ENCODE measurements around the gene MUC6.

Gene MUC6

DNA sequence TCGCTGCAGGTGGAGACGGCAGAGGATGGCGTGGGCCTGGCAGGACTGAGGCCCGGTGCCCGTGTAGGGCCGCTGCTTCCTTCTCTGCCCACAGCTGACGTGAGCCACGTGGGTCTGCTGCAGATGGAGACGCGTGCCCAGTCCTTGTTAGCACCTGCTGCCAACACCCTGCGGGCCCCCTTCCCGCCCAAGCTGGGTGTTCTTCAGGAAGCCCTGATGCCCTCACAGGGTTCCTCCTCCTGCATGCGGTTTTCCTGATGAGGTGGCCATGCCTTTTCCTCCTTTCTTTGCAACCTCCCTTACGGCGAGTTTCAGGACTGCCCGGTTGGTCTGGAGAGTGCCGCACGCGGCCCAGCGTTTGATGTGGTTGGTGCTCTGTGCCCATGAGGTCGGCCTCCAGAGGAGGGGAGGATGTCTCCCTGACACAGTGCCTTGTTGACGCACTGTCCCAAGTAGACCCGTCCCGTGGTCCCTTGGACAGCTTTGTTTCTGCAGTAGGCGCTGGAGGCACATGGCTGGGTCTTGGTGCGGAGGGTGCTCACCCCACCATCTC is 66.1 kb downstream of the MUC6 start:
- H3K4me3 ChIP-seq (ENCODE audit: low read depth, low read length), result no peak overlapping the region
- TF ChIP-seq, protein P1, sequence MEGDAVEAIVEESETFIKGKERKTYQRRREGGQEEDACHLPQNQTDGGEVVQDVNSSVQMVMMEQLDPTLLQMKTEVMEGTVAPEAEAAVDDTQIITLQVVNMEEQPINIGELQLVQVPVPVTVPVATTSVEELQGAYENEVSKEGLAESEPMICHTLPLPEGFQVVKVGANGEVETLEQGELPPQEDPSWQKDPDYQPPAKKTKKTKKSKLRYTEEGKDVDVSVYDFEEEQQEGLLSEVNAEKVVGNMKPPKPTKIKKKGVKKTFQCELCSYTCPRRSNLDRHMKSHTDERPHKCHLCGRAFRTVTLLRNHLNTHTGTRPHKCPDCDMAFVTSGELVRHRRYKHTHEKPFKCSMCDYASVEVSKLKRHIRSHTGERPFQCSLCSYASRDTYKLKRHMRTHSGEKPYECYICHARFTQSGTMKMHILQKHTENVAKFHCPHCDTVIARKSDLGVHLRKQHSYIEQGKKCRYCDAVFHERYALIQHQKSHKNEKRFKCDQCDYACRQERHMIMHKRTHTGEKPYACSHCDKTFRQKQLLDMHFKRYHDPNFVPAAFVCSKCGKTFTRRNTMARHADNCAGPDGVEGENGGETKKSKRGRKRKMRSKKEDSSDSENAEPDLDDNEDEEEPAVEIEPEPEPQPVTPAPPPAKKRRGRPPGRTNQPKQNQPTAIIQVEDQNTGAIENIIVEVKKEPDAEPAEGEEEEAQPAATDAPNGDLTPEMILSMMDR (IDR thresholded peaks at IDR 0.05; ENCODE audit: borderline replicate concordance, insufficient read depth, low read depth, low read length), result no peak

DNA sequence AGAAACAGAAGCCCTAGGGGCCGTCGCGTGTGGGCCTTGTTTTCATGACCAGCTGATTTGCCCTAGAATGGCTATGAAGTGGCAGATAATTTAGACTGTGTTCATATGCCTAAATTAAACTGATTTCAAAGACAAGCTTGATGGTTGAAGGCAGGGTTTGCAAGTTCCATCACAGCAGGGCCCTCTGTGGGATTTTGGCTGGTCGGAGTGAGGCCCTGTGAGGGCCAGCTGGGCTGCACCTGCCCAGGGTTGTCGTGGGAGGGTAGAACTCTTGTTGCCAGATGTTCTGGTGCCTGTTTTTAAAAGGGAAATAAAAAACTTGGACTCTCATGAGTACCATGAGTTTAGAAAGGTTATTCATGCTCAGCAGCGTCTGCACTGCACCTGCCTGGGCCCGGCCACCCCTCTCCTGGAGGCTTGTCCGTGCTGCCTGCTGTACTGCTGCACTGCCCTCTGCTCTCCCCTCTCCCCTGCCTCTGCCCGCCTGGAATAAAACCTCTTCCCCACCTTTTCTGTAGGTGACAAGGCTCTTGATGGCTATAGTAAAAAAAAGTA is 66.8 kb downstream of the MUC6 start:
- TF ChIP-seq, protein P1 (IDR thresholded peaks at IDR 0.05; ENCODE audit: borderline replicate concordance, insufficient read depth, low read depth, low read length), result no peak
- no peak overlapping the region for H3K4me3 ChIP-seq (ENCODE audit: low read depth, low read length)

DNA sequence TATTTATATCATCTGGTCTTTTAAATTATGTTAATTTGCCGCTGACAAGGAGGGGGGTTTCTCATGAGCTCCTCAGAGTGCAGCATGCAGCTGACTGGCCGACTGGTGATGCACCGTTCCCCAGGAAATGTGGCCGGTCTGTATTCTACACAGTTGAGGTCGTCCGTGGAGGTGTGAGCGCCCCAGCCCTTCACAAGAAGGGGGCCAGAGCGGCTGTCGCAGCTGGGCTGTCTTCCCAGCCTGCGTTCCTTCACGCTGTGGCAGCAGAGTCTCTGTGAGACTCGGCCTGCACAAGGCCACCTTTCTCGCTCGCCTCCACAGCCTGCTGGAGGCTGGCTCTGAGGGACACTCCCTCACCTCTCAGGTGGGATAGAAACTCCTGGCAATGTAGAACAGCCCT is 67.7 kb downstream of the MUC6 start:
- TF ChIP-seq, protein P1 (IDR thresholded peaks at IDR 0.05; ENCODE audit: borderline replicate concordance, insufficient read depth, low read depth, low read length), result no peak
- no peak overlapping the region for H3K4me3 ChIP-seq (ENCODE audit: low read depth, low read length)

DNA sequence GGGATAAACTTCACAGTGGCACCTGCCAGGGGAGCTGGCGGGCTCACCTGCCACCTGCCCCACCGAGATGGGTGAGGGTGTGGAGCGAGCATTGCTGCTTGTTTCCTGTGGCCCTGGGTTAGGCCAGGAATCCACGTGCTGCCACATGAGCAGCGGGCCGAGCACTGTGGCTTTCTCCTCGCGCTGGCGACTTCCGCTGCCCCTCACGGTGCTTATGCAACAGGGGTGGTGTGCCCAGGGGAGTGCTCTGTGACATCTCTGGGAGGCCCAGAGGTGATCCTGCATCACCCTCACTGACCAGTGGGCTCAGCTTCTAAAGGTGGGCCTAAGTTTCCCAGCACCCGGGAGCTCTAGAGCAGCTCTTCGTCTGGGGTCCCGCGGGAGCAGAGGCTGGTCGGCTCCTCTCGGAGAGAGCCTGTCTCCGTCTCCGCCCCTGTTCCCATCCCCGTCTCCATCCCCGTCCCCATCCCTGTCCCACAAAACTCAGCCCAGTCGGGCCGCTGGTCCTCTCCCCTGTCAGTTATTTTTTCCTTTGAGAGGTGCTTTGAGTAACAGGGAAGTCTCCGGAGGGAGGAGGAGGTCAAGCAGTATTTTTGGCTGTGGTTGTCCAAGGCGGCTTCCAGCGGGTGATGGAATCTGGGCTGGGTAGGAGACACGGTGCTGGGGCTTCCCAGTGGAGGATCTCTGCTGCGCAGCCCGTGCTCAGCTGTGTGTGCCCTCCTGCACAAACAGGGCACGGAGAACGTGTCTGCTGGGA is 68.3 kb downstream of the MUC6 start:
- H3K4me3 ChIP-seq (ENCODE audit: low read depth, low read length), result no peak overlapping the region

DNA sequence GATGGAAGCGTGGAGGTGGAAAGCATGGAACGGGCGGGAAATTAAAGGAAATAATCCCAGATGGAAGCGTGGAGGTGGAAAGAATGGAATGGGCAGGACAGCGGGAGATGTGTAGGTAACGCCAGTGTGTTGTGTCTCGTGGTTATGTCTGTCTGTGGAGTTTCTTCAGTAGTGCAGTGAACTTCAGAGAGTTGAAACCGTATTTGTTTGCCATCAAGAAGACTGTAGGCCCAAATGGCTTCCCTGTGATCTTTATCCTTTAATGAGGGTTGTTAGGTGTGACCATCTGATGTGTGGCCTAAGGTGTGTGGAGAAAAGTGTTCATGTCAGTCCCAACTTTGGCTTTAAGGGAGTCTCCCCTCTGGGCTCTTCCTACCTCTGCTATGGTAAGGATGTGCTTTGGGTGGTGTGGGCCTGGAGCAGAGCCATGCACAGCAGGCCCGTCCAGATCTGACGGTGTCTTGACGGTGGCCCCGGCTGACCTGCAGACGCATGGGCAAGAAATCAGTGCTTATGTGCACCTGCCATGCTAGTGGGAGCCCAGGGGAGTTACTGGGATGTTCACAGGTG is 71.2 kb downstream of the MUC6 start:
- TF ChIP-seq, protein P1 (IDR thresholded peaks at IDR 0.05; ENCODE audit: borderline replicate concordance, insufficient read depth, low read depth, low read length), result no peak

More for the DNA sequence above, 68.3 kb downstream of the MUC6 start:
- TF ChIP-seq, protein P1 (IDR thresholded peaks at IDR 0.05; ENCODE audit: borderline replicate concordance, insufficient read depth, low read depth, low read length), result no peak

DNA sequence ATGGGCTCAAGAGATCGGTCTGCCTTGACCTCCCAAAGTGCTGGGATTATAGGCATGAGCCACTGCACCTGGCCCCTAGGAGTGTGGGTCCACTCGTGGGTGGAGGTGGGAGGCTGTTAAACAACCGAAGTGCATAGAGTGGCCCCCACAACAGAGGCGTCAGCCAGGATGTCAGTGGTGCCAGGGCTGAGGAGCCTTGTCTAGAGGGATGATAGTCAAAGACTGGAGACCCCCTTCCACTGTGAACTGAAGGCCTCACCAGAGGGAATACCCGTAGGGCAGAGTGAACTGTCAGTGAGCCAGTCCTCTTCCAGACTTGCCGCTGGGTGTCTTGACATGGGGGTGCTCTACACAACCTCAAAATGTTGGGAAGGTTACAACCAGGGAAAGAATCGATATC is 72.7 kb downstream of the MUC6 start:
- TF ChIP-seq, protein P1 (IDR thresholded peaks at IDR 0.05; ENCODE audit: borderline replicate concordance, insufficient read depth, low read depth, low read length), result no peak
- H3K4me3 ChIP-seq (ENCODE audit: low read depth, low read length), result no peak overlapping the region

More for the DNA sequence above, 71.2 kb downstream of the MUC6 start:
- no peak overlapping the region for H3K4me3 ChIP-seq (ENCODE audit: low read depth, low read length)
